ENCODE data around the gene HGS.
A peak's percentile ranks its signal among the peaks of the same experiment; 100 is the strongest.

Gene HGS

GRCh38 chr17:81683584-81684441 is at the start of gene HGS, which contains the start of gene ARL16:
Gene HGS (plus strand): TSS chr17:81684011. CDS start chr17:81684067, 56 bp downstream.
Gene ARL16 (minus strand): TSS chr17:81683797. CDS start chr17:81683753, 44 bp downstream.
- DNase-seq: peak; percentile 100

GRCh38 chr17:81635431-81635830 is 48.4 kb upstream of the HGS start:
- no peak for DNase-seq

- no peak for DNase-seq
Measured at GRCh38 chr17:81635973-81636504, 47.8 kb upstream of the HGS start.

- DNase-seq: peak; percentile 90
Measured at GRCh38 chr17:81636505-81637288, 47.1 kb upstream of the HGS start, which contains the start of the genes NPLOC4 and TSPAN10. Gene NPLOC4 (minus strand): TSS chr17:81637112. CDS start chr17:81636930, 182 bp downstream. Gene TSPAN10 (plus strand): TSS chr17:81637196. CDS start chr17:81642413, 5,217 bp downstream.

GRCh38 chr17:81638683-81639082 is 45.1 kb upstream of the HGS start:
- DNase-seq: no peak

GRCh38 chr17:81640011-81640410 is 43.8 kb upstream of the HGS start:
- DNase-seq: no peak

GRCh38 chr17:81641825-81642489 is 41.9 kb upstream of the HGS start:
- DNase-seq: no peak

GRCh38 chr17:81644496-81644895 is 39.3 kb upstream of the HGS start:
- DNase-seq: no peak

GRCh38 chr17:81644976-81645952 is 38.5 kb upstream of the HGS start:
- DNase-seq: no peak

- peak; percentile 15 for DNase-seq
Measured at GRCh38 chr17:81646869-81647600, 36.8 kb upstream of the HGS start.

- DNase-seq: no peak
Measured at GRCh38 chr17:81647640-81648012, 36.2 kb upstream of the HGS start.

GRCh38 chr17:81648013-81648706 is 35.7 kb upstream of the HGS start:
- DNase-seq: no peak

- no peak for DNase-seq
Measured at GRCh38 chr17:81648707-81649085, 35.1 kb upstream of the HGS start.

- DNase-seq: no peak
Measured at GRCh38 chr17:81650951-81651350, 32.9 kb upstream of the HGS start.

- peak; percentile 57 for DNase-seq
Measured at GRCh38 chr17:81651692-81652091, 32.1 kb upstream of the HGS start.

GRCh38 chr17:81652906-81653771 is 30.7 kb upstream of the HGS start:
- DNase-seq: no peak

- DNase-seq: no peak
Measured at GRCh38 chr17:81655378-81656117, 28.3 kb upstream of the HGS start.

- DNase-seq: no peak
Measured at GRCh38 chr17:81656118-81656743, 27.6 kb upstream of the HGS start, which contains the start of gene PDE6G. Gene PDE6G (minus strand): TSS chr17:81656542. CDS start chr17:81653305, 3,237 bp downstream.

Measured in NCI-H69 (cell line).